ENCODE results near the gene PPP2R5E. TPM values are rescaled to one million over a fixed set of nuclear protein-coding genes. Genes with fewer than 3 reads are reported as not detected.

The PPP2R5E gene
- polyA plus RNA-seq, 3 donors, result 8.9 to 26.3 (median 15.1) TPM

GRCh38 chr14:63393012-63393411 is 150.2 kb downstream of the PPP2R5E start:
- no peaks in the 10 kb centered on the region for H3K79me2 ChIP-seq (ENCODE audit: insufficient read depth, low read length)
- H3K27ac Mint-ChIP-seq, result peak overlapping the region in 1 of 7 donors; percentile 33
- peaks cover 53 to 70% of the 10 kb centered on the region in 2 donors for H3K36me3 Mint-ChIP-seq

GRCh38 chr14:63392236-63392635 is 150.9 kb downstream of the PPP2R5E start:
- Histone ChIP-seq H3K27me3 (ENCODE audit: control insufficient read depth in 2 of 2, insufficient read depth in 2 of 2, low read length in 2 of 2) (no peaks in the 10 kb centered on the region), H3K4me2 (replicated peaks; ENCODE audit: extremely low read depth, low read length, poor library complexity, severe bottlenecking) (no peak overlapping the region), H3K4me1 (ENCODE audit: control insufficient read depth in 1 of 2, insufficient read depth in 2 of 2, low read length in 2 of 2) (no peaks in the 10 kb centered on the region), H4K20me1 (ENCODE audit: insufficient read depth, low read length) (no peaks in the 10 kb centered on the region), H3K9ac (ENCODE audit: insufficient read depth, low read length, poor library complexity, severe bottlenecking) (no peak overlapping the region), H3K9me3 (replicated peaks in 1 of 2; ENCODE audit: control insufficient read depth in 1 of 2, insufficient read depth in 1 of 2, low read length in 2 of 2) (no peaks in the 10 kb centered on the region), H3K79me2 (ENCODE audit: insufficient read depth, low read length) (no peaks in the 10 kb centered on the region), H3K36me3 (replicated peaks in 1 of 2; ENCODE audit: control insufficient read depth in 1 of 2, insufficient read depth in 2 of 2, low read length in 2 of 2) (peaks cover 61 to 82% of the 10 kb centered on the region in 2 donors), H3K4me3 (replicated peaks in 1 of 3; ENCODE audit: low read depth in 2 of 3, low read length in 3 of 3) (no peak overlapping the region), H3K27ac (ENCODE audit: low read depth in 1 of 2, low read length in 2 of 2) (no peak overlapping the region), H2AFZ (ENCODE audit: insufficient read depth, low read depth, low read length, poor library complexity, severe bottlenecking) (no peak overlapping the region)
- WGBS (ENCODE audit: insufficient coverage), result no CpG with 5 or more reads among the region's 1 CpG
- TF ChIP-seq, protein P1, sequence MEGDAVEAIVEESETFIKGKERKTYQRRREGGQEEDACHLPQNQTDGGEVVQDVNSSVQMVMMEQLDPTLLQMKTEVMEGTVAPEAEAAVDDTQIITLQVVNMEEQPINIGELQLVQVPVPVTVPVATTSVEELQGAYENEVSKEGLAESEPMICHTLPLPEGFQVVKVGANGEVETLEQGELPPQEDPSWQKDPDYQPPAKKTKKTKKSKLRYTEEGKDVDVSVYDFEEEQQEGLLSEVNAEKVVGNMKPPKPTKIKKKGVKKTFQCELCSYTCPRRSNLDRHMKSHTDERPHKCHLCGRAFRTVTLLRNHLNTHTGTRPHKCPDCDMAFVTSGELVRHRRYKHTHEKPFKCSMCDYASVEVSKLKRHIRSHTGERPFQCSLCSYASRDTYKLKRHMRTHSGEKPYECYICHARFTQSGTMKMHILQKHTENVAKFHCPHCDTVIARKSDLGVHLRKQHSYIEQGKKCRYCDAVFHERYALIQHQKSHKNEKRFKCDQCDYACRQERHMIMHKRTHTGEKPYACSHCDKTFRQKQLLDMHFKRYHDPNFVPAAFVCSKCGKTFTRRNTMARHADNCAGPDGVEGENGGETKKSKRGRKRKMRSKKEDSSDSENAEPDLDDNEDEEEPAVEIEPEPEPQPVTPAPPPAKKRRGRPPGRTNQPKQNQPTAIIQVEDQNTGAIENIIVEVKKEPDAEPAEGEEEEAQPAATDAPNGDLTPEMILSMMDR (IDR thresholded peaks at IDR 0.05), result no peak
- Mint-ChIP-seq H3K27ac (no peak overlapping the region), H3K27me3 (ENCODE audit: low read depth in 3 of 3) (no peaks in the 10 kb centered on the region), H3K9me3 (peaks cover 0 to 2% (median 0%) of the 10 kb centered on the region in 7 donors), H3K4me1 (no peaks in the 10 kb centered on the region), H3K36me3 (peaks cover 60 to 78% of the 10 kb centered on the region in 2 donors), H3K4me3 (no peak overlapping the region)
- intact Hi-C loops (cut with micrococcal nuclease), result no loop called here
- no peak for DNase-seq

More at GRCh38 chr14:63393012-63393411, 150.2 kb downstream of the PPP2R5E start:
- Histone ChIP-seq H3K4me1 (ENCODE audit: control insufficient read depth in 1 of 2, insufficient read depth in 2 of 2, low read length in 2 of 2) (no peaks in the 10 kb centered on the region), H3K9ac (ENCODE audit: insufficient read depth, low read length, poor library complexity, severe bottlenecking) (no peak overlapping the region), H3K36me3 (replicated peaks in 1 of 2; ENCODE audit: control insufficient read depth in 1 of 2, insufficient read depth in 2 of 2, low read length in 2 of 2) (peaks cover 54 to 74% of the 10 kb centered on the region in 2 donors), H3K9me3 (replicated peaks in 1 of 2; ENCODE audit: control insufficient read depth in 1 of 2, insufficient read depth in 1 of 2, low read length in 2 of 2) (no peaks in the 10 kb centered on the region), H4K20me1 (ENCODE audit: insufficient read depth, low read length) (no peaks in the 10 kb centered on the region), H3K27ac (ENCODE audit: low read depth in 1 of 2, low read length in 2 of 2) (no peak overlapping the region), H3K27me3 (ENCODE audit: control insufficient read depth in 2 of 2, insufficient read depth in 2 of 2, low read length in 2 of 2) (no peaks in the 10 kb centered on the region), H2AFZ (ENCODE audit: insufficient read depth, low read depth, low read length, poor library complexity, severe bottlenecking) (no peak overlapping the region), H3K4me2 (replicated peaks; ENCODE audit: extremely low read depth, low read length, poor library complexity, severe bottlenecking) (no peak overlapping the region), H3K4me3 (replicated peaks in 1 of 3; ENCODE audit: low read depth in 2 of 3, low read length in 3 of 3) (no peak overlapping the region)
- H3K27me3 Mint-ChIP-seq (ENCODE audit: low read depth in 3 of 3), result no peaks in the 10 kb centered on the region
- 100% methylated on average over 1 of the region's 2 CpGs for WGBS (ENCODE audit: insufficient coverage)
- H3K4me3 Mint-ChIP-seq, result no peak overlapping the region
- no peaks in the 10 kb centered on the region for H3K4me1 Mint-ChIP-seq
- intact Hi-C loops (cut with micrococcal nuclease), result no loop called here
- TF ChIP-seq, protein P1 (IDR thresholded peaks at IDR 0.05), result no peak
- peaks cover 0 to 2% (median 0%) of the 10 kb centered on the region in 7 donors for H3K9me3 Mint-ChIP-seq
- DNase-seq, result no peak
